SK-N-MC (cell line): ENCODE results near the gene PLCD3.

Experiments used
- EZH2 ChIP-seq: fragments of 200-600 bp; sonication (generic); IDR thresholded peaks from one replicate; pipeline ENCODE4 v1.6.1; 2017; ENCODE audit warnings: antibody characterized with exemption
- POLR2AphosphoS5 ChIP-seq: IDR thresholded peaks from 2 replicates; pipeline ENCODE4 v1.6.1; 2012; ENCODE audit warnings: mild to moderate bottlenecking, low read depth, low read length, borderline replicate concordance

DNA sequence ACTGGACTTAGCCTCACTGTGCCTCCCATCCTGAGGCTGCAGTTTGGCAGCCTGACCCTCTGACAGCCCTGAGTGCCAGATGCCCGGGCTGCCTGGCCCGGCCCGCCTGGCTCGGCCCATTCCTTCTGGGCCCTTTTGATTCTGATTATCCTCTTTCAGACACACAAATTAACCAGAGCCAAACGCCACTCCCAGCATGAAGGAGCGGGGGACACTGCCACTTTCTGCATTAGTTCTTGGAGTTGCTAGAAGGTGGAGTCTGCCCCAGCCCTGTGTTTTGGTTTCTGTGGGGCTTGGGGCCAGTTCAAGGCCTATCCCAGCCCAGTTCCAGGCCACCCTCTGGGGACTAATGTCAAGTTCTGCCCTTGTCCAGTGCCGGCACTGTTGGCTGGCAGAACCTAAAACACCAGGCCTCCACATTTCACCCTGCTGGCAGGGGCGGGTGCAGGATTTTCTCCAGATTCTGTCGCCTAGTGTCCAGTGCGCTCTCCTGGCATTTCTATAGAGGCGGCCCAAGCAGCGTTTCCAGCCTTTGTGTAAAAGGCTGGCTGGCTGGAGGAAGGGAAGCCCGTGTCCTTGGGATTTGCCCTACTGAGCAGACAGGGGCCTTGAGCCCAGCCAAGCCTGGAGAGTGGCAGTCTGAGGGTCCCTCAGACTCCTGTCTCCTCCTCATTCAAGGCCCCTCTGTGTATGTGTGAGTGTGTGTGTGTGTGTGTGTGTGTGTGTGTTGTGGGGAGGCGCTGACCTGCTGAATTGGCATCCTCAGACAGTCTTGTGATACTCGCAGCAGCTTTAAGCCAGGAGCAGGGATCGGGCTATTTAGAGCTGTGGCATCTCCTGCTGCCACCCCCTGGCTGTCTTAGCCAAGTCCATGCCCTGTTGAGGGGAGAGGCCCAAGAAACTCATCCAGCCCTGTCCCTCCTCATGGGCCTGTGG lies 21.4 kb downstream of the PLCD3 start:
- TF ChIP-seq EZH2 (no peak), POLR2AphosphoS5 (no peak; the same call in 1 of the 2 replicates)
